Measurements from ENCODE around the gene CDC16.
"Not testable (repeated sequence)": the region's sequence is repeated elsewhere in the genome, so short reads cannot be mapped to it uniquely, and the experiment has no call there.

The CDC16 gene

GRCh38 chr13:114229506-114229905 is 5.2 kb upstream of the CDC16 start:
- no peak for DNase-seq

GRCh38 chr13:114230117-114230516 is 4.6 kb upstream of the CDC16 start:
- no peak for DNase-seq

- no peak for DNase-seq
Measured at GRCh38 chr13:114230575-114230974, 4.1 kb upstream of the CDC16 start.

DNA sequence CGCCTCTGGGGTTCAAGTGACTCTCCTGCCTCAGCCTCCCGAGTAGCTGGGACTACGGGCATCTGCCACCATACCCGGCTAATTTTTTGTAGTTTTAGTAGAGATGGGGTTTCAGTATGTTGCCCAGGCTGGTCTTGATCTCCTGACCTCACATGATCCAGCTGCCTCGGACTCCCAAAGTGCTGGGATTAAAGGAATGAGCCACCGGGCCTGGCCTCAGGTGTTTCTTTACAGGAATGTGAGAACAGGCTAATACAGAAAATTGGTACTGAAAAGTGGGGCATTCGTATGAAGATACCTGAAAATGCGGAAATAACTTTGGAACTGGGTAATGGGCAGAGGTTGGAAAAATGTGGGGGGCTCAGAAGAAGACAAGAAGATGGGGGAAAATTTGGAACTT is 2.8 kb upstream of the CDC16 start:
- DNase-seq = no peak

DNA sequence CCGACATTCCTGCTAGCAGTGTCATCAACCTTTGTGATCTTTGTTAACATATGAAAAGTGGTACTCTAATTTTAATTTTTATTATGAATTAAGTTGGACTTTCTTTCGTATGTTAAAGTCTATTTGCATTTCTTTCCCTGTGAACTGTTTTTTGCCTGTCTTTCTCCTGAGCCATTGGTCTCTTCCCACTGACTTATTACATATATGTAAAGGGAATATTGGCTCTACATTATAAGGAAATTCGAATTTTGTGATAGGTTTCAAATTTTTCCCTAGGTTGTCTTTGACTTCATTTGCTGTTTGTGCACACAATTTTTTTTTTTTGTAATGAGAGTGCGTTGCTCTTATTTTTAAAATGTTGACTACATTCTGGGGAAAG is 442 bp upstream of the CDC16 start:
- no peak for DNase-seq

GRCh38 chr13:114235697-114236096 is 1.0 kb downstream of the CDC16 start:
- DNase-seq = no peak

DNA sequence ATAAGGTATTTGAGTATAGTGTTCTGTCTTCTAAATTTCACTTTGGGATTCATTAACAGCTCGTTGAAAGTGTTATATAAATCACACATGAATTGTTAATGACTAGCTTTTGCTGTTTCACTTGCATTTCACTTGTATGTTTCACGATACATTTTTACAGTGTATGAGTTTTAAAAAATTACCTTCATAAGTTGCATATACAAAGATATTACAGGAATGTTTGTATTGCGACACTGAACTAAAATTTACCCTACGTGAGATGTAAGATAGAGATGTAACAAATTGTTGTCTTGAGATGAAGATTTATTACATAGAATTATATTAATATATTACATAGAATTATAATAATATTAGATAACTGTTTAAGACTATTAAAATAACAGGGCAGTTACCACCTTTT is 1.5 kb downstream of the CDC16 start:
- no peak for DNase-seq

GRCh38 chr13:114237415-114238112 is 2.9 kb downstream of the CDC16 start:
- no peak for DNase-seq

DNA sequence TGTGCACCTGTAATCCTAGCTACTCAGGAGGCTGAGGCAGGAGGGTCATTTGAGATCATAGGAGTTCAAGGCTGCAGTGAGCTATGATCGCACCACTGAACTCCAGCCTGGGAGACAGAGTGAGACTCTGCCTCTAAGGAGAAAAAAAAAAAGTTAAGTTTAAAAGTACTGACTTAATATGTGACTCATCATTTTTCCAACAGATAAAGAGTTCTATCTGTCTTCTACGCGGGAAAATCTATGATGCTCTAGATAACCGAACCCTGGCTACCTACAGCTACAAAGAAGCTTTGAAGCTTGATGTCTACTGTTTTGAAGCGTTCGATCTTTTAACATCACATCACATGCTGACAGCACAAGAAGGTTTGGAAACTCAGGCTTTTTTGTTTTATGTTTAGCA is 7.2 kb downstream of the CDC16 start:
- no peak for DNase-seq

- DNase-seq = no peak
Measured at GRCh38 chr13:114243971-114244370, 9.3 kb downstream of the CDC16 start.

DNA sequence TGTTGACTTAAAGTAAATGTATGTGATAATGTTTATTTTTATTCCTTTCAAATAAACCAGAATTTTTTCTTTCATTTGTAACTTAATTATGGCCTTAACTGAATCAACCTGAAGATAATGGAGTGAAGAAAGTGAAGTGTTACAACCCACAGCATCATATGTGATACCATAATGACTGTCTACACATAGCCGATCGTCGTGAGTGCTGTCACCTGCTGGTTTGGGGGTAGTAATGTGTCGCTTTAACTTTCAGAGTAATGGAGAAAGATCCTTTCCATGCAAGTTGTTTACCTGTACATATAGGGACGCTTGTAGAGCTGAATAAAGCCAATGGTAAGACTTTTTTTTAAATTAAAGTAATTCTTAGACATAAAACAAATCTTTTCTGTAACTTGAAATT is 9.9 kb downstream of the CDC16 start:
- no peak for DNase-seq

- no peak for DNase-seq
Measured at GRCh38 chr13:114248011-114248410, 13.3 kb downstream of the CDC16 start.

GRCh38 chr13:114249077-114249476 is 14.4 kb downstream of the CDC16 start:
- DNase-seq = no peak

DNA sequence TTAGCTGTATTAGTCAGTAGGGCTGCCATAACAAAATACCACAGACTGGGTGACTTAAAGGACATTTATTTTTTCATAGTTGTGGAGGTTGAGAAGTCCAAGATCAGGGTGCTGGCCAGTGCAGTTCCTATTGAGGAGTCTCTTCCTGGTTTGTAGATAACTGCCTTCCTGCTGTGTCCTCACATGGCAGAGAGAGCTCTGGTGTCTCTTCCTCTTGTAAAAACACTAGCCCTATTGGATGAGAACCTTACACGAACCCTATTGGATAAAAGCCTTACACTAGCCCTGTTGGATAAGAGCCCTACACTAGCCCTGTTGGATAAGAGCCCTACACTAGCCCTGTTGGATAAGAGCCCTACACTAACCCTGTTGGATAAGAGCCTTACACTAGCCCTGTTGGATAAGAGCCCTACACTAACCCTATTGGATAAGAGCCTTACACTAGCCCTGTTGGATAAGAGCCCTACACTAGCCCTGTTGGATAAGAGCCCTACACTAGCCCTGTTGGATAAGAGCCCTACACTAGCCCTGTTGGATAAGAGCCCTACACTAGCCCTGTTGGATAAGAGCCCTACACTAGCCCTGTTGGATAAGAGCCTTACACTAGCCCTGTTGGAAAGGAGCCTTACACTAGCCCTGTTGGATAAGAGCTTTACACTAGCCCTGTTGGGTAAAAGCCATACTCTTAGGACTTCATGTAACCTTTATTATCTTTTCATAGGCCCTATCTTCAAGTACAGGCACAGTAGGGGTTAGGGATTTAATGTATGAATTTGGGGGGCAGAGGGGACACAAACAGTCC is 17.1 kb downstream of the CDC16 start:
- DNase-seq = not testable (repeated sequence)

- DNase-seq = peak in 1 of 2 donors; percentile 35
Measured at GRCh38 chr13:114256547-114256946, 21.9 kb downstream of the CDC16 start.

DNA sequence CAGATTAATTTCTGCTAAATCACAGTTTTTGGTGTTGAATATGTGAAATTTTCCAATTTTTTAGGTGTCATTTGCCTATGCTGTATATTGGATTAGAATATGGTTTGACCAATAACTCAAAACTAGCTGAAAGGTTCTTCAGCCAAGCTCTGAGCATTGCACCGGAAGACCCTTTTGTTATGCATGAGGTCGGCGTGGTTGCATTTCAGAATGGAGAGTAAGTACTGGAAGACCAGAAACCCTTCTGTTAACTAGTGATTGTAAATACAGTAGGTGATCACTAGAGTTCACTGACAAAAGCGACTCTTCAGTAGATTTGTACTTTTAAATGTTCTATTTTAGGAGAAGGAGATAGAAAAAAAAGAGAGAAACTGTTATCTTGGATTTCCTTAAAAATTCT is 22.3 kb downstream of the CDC16 start:
- DNase-seq = no peak

- no peak for DNase-seq
Measured at GRCh38 chr13:114258589-114258988, 23.9 kb downstream of the CDC16 start.

DNA sequence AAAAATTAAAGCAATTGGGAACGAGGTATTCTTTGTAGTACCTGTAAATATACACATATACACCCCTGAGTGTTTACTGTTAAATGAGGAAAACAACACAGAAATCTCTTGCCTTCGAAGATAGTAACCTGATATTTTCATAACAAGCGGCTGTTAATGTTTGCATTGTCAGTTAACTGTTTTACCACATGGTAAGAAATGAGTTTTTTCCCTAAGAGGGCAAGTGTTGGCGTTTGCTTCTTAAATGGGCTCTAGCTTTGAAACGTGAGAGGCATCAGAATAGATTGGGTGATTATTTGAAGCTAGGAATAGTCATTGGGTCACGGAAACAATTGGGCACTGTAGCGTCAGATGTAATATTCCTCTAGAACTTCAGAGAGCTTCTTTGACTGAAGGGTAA is 24.7 kb downstream of the CDC16 start:
- no peak for DNase-seq

GRCh38 chr13:114259974-114260373 is 25.3 kb downstream of the CDC16 start:
- DNase-seq = no peak

DNA sequence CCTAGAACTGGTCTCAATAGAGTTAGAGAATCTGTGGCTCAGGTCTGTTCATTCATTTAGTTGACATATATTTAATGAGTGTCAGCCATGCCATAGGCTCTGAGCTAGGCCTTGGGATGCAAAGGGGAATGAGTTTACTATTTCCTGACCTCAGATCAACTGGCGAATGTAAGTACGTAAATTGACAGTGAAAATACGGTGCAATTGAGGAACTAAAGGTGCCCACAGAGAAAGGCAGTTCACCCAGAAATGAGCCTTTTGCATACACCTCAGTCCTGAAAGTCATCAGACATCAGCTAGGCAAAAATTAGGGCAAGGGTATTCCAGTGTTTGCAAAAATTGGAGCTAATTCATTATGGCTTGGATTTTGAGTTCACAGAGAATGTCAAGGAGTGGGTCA is 26.1 kb downstream of the CDC16 start:
- no peak for DNase-seq

DNA sequence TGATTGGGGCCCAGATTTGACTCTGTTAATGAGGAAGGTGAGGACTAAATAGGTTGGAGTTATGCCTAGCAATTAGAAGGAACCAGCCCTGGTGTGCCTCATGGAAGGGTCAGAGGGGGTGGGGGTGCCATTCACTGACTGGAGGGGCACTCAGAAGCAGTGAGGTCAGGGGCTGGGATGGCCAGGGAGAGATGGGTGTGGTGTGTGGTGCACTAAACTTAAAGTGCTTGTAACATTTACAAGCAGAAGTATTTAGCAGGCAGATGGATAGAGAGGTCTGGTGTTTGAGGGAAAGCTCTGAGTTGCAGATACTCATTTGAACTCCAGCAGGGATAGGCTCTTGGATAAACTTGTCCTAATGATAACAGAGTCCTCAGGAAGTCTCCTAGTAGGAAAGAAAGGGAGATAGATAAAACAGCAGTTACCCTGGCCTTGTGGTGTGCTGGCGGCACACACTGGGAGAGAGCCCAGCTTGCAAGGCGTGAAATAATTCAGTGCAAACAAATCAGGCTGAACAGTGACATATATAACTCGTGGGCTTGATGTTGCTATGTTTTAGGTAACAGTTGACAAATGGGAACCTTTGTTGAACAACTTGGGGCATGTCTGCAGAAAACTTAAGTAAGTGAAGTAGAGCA is 26.8 kb downstream of the CDC16 start:
- DNase-seq = no peak

DNA sequence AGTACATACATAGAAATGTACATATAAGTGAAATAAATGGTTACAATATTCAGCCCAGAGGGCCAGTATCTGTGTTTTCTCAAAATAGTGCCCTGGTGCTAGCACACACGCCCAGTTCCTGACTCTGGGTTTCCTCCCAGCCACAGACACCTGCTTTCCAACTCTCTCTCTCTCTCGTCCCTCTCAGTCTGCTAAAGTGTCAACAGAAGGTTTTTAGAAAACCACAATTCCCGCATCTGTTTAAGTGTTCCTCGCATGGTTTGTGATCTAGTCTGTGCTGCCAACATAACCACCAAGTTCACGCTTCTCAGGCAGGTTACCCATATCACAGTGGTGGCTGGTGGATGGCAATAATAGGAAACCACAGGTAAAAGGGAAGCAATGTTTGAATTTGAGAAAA is 28.9 kb downstream of the CDC16 start:
- DNase-seq = peak in 1 of 2 donors; percentile 7

- not testable (repeated sequence) for DNase-seq
Measured at GRCh38 chr13:114264313-114264712, 29.6 kb downstream of the CDC16 start.
